NCI-H2196 (cell line): ENCODE results near the gene WNT4.

Source experiments
- DNase-seq: peaks from one replicate; lab custom pipeline; 2025; ENCODE audit not compliant: unreplicated experiment; lab: John Stamatoyannopoulos, UW

The WNT4 gene

DNA sequence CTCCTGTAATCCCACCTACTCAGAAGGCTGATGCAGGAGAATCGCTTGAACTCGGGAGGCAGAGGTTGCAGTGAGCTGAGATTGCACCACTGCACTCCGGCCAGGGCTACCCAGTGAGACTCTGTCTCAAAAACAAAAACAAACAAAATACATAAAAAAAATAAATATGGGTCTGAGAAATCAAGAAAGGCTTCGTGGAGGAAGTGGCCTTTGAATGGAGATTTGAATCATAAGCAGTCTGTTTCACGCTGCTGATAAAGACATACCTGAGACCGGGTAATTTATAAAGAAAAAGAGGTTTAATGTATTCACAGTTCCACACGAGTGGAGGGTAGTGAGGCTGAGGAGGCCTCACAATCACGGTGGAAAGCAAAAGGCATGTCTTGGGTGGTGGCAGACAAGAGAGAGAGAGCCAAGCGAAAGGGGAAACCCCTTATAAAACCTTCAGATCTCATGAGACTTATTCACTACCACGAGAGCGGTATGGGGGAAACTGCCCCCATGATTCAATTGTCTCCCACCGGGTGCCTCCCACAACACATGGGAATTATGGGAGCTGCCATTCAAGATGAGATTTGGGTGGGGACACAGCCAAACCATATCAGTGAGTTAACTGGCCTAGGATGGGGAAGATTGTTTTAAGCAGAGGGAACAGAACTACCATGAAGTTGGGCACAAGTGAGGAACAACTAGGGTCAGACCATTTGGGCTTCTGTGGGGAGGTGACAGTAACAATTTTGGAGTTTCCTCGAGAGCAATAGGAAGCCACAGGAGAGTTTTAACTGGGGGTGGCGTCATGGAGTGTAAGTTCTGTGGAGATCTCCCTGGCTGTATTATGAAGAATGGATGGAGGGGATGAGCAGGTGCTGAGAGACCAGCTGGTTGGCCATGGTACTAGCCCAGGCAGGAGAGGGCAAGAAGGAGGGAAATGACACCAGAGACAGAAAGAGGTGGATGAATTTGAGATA lies 22.2 kb upstream of the WNT4 start:
- DNase-seq: no peak

- no peak for DNase-seq
Observed at GRCh38 chr1:22163564-22163963, 20.7 kb upstream of the WNT4 start.

- no peak for DNase-seq
Observed at GRCh38 chr1:22163137-22163536, 20.2 kb upstream of the WNT4 start.

DNA sequence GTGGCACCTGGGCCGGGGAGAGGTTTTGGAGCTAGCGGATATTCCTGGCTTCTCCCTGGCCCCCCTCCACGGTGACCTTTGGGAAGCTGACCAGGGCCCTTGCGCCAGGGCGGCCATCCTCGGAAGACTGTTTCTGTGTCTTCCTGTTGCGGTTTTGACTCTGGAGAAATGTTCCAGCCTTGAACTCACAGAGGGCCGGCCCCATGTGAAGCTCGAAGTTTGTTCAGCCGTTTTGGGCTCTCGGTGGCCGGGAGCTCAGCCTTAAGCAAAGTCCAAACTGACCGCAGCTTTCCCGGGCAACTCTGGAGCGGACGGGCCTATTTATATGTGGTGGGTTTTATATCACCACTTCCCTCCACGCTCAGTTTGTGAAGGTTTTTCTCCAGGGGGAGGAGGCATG lies 17.0 kb upstream of the WNT4 start:
- DNase-seq: no peak

- no peak for DNase-seq
Observed at GRCh38 chr1:22158654-22159053, 15.8 kb upstream of the WNT4 start.

DNA sequence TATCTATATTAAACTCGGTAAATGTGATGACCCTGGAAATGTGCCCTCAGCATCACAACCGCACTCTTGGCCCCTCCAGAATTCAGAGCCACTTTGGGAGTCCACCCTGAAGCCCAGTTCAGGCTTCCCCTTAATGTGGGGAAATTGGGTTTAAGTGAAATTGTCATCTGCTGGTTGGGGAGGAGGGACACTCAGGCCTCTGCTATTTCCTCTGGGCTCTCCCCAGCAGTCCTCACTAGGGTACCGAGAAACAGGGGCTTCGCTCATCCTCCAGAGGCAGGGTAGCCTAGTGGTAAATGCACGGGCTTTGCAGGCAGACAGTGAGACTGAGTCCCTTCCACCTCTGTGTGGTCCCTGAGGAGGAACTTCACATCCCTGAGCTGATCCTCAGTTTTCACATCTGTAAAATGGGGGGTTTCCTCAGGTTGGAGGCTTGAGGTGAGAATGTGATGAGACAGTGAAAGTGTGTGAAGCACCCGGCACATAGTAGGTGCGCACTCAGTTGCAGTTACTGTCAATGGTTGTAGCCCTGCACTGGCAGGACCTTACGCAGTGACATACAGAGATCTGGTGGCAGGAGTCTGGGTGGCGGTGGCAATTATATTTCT lies 14.6 kb upstream of the WNT4 start:
- no peak for DNase-seq

DNA sequence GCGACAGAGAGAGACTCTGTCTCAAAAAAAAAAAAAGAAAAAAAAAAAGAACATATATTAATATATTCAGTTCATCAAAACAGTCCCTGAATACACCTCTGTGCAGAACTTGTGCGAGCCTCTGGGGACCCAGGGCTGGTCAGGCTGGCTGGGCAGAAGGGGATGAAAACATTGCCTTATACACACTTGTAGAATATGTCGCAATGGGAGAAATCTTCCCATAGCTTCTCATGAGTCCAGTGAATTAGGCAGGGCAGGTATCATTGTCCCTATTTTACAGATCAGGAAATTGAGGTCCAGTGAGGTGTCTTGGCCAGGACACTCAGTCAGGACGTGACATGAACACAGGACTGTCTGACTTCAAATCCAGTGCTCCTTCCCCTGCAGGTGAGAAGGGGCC lies 12.6 kb upstream of the WNT4 start:
- DNase-seq: no peak

DNA sequence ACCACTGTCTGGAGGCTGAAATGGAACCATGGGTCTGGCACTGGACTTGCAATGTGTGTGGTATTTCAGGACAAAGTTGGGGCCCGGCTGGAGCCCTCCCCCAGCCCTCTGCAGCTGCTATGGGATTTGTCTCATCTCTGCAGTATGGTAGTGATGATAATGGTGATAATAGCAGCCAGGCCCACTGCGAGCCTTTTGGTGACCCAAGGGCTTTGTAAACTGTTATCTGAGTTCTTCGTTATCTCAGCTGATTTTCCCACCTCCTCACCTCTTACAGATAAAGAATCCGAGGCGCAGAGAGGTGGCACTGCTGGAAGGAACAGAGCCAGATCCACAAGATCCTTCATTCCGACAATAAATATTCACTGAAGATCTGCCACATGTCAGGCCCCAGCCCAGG lies 11.7 kb upstream of the WNT4 start:
- DNase-seq: no peak

GRCh38 chr1:22153660-22154437 lies 11.0 kb upstream of the WNT4 start:
- DNase-seq: no peak

DNA sequence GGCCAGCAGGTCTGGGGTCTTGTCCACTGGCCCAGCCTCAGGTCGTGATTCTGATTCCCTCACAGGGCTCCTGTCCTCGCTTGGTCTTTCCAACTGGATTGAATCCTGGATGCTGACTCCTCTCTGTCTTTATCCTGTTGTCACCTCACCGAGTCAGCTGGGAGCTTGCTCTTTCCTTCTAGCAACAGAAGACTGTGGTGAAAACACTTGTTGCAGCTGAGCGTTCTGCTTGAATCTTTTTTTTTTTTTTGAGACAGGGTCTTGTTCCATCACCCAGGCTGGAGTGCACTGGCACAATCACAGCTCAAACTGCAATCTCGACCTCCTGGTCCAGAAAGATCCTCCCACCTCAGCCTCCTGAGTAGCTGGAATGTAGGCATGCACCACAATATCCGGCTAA lies 8.0 kb upstream of the WNT4 start:
- no peak for DNase-seq

GRCh38 chr1:22142315-22143064 lies 407 bp downstream of the WNT4 start:
- peak; percentile 43 for DNase-seq

DNA sequence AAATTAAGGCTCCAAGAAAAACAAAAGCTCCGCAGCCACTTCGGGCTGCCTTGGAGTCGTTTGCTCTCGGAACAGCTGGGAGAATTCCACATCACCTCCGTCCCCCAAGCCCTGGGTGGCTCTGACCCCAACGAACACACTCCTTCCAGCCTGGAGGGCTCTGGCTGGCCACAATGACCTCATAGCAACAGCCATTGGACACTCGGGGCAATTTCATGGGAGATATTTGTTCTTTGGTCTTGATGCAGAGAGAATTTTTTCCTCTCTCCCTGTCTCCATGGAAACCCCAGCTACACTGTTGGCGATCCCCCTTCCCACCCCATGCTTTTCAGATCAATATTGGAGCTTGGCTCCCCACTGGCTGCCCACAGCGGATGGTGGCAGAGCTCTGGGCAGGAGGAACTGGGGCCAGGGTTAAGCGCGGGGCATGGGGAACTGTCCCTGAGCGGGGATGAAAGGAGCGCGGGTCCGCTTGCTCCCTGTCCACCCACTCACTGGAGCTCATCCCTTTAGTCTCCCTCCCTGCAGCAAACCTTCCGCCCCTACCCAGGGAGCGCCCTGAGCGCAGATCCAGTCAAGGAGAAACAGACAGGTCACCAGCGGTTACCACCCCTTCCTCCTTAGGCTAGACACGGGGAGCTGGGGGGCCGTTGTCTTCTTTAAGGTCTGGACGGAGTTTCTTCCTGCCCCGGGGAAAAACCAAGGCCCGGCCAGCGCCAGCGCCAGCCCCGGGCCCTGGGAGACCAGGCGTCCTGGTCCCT lies 1.2 kb downstream of the WNT4 start:
- no peak for DNase-seq

DNA sequence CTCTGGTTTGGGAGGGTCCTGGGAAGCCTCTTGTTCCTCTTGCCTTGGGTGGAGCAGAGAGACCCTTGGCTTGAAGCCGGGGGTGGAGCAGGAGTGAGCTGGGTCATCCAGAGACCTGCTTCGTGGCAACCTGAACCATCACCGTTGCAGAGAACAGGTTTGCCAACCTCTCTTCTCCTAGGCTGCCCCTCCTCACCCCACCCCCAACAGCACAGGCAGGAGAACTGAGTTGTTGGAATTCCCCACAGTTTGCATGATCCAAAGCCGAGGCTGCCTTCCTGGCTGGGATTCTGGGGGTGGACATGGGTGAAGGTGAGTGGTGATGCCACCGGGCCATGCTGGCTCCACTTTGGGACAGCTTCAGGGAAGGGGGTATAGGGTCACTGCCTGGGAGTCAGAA lies 2.2 kb downstream of the WNT4 start:
- no peak for DNase-seq

DNA sequence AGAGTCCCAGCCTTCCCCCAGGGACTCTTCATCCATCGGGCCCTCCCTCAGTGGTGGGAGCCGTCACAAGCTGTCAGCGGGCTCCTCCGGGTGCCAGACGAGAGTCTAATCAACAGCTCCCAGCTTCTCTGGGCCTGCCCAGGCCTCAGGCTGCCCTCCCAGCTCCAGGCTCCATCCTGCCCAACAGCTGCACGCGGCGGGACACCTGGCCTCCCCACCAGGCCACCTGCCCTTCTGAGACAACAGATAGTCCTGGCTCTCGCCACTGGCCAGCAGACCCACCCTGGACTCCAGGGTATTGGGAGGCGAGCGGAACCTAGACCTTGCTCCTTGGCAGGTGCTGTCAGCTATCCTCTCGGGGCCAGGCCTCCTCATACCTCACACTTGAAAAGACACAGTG lies 3.1 kb downstream of the WNT4 start:
- DNase-seq: no peak

GRCh38 chr1:22139066-22139594 lies 3.8 kb downstream of the WNT4 start:
- peak; percentile 23 for DNase-seq

- DNase-seq: no peak
Observed at GRCh38 chr1:22137004-22137720, 5.7 kb downstream of the WNT4 start.

DNA sequence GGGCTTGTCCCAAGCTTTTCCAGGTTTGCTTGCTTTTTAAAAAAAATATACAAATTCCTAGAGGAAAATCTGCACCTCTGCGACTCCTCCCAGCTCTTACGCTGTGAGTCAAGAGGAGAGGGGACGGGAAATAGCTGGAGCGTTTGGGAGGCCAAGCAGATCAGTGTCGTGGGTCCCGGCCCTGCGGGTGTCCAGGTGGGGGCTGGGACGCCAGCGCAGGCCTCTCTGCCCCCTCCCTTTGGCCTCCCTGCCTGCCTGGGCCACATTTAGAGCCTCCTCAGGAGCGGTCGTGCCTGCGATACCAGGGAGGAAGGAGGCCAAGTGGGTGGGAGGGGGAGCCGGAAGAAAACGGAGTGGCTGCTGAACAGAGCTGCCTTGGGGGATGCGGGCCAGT lies 9.0 kb downstream of the WNT4 start:
- no peak for DNase-seq

DNA sequence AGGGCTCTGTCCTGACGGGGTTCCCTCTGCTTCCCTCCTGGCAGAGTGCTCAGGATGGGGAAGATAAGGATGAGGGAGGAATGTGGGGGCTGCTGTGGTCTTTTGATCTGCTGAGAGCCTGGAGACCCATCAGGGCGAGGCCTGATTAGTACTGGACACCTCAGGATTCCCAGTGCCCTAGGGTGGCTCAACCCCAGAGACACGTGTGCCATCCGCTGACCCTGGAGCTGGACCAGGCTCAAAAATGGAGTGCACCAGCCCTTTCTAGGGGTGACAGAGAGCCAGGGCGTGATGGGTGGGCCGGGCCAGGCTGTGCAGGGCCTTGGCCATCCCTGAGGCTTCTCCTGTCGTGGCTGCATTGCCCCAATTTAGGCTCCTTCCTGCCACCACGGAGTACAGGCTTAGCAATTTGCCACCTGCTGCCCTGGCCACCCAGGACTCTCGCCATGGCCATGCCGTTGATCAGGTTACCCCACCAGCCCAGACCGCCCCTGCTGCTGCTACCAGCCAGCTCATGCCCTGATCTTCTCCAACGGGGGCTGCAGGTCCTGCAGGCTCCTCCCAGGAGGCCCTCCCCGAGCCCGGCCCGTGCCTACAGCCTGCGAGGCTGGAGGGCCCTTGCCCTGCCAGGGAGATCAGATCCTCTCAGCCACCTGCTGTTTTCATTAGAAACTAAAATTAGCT lies 9.5 kb downstream of the WNT4 start:
- DNase-seq: no peak
